AG10803 (cell line): ENCODE results near the gene NT5C2.
"Not testable (repeated sequence)": the region's sequence is repeated elsewhere in the genome, so short reads cannot be mapped to it uniquely, and the experiment has no call there.

Source experiments
- DNase-seq: peaks from one replicate; pipeline ENCODE4 v3.0.0; 2010; ENCODE audit warnings: low read depth
- H3K4me3 ChIP-seq: 2 replicates; pipeline ENCODE4 v1.5.1; 2011; ENCODE audit warnings: mild to moderate bottlenecking, low read length, control low read depth
- TF ChIP-seq, protein P1 (sequence below): conservative IDR thresholded peaks from 2 replicates; pipeline ENCODE4 v1.5.1; 2011; ENCODE audit warnings: mild to moderate bottlenecking, low read length, control low read depth, inconsistent platforms

The NT5C2 gene

DNA sequence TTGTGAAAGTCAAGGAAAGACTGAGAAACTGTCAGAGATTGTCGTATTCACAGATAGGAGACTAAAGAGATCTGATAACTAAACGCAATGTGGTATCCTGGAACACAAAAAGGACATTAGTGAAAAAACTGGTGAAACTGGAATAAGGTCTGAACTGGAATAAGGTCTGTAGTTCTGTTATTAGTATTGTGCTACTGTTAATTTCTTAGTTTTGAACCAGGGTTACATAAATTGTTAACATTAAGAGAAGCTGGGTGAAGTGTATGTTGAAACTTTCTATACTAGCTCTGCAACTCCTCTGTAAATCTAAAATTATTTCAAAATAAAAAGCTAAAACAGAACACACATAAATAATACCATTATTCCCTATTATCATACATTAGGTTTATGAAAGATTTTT is 3.4 kb upstream of the NT5C2 start:
- DNase-seq: no peak
- TF ChIP-seq, protein P1, sequence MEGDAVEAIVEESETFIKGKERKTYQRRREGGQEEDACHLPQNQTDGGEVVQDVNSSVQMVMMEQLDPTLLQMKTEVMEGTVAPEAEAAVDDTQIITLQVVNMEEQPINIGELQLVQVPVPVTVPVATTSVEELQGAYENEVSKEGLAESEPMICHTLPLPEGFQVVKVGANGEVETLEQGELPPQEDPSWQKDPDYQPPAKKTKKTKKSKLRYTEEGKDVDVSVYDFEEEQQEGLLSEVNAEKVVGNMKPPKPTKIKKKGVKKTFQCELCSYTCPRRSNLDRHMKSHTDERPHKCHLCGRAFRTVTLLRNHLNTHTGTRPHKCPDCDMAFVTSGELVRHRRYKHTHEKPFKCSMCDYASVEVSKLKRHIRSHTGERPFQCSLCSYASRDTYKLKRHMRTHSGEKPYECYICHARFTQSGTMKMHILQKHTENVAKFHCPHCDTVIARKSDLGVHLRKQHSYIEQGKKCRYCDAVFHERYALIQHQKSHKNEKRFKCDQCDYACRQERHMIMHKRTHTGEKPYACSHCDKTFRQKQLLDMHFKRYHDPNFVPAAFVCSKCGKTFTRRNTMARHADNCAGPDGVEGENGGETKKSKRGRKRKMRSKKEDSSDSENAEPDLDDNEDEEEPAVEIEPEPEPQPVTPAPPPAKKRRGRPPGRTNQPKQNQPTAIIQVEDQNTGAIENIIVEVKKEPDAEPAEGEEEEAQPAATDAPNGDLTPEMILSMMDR: no peak

DNA sequence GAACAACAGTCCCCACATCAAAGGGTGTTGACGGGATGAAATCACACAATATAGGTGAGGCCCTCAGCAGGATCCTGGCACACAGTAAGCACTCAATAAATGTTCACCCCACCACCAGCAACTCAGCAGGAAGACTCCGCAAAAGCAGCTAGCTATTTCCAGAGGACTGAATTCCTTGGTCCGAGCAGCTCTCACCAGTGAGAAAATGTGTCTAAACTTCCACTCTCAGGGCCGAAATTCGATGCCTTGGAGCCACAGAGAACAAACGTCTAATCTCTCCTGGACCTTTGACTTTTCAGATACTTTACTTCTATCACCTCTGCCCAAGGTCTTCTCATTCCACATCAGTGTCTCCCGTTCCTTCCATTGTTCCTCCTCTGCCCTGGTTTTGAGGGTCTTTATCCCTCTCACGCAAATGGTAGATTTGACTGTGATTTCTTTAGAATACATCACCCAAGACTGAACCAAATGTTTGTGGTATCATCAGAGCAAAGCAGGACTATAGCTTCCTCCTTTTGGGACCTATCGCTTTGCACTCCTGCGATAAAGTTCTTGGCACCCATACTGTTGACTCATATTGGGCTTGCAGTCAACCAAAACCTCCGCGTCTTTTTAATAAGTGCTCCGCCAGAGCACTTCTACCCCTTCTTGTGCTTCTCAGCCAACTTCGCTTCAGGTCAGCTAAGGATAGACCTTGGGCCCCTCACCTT is 903 bp upstream of the NT5C2 start:
- TF ChIP-seq, protein P1: no peak
- H3K4me3 ChIP-seq: no peak overlapping the region
- DNase-seq: peak; percentile 29

More for the DNA sequence above, 3.4 kb upstream of the NT5C2 start:
- H3K4me3 ChIP-seq: no peak overlapping the region

DNA sequence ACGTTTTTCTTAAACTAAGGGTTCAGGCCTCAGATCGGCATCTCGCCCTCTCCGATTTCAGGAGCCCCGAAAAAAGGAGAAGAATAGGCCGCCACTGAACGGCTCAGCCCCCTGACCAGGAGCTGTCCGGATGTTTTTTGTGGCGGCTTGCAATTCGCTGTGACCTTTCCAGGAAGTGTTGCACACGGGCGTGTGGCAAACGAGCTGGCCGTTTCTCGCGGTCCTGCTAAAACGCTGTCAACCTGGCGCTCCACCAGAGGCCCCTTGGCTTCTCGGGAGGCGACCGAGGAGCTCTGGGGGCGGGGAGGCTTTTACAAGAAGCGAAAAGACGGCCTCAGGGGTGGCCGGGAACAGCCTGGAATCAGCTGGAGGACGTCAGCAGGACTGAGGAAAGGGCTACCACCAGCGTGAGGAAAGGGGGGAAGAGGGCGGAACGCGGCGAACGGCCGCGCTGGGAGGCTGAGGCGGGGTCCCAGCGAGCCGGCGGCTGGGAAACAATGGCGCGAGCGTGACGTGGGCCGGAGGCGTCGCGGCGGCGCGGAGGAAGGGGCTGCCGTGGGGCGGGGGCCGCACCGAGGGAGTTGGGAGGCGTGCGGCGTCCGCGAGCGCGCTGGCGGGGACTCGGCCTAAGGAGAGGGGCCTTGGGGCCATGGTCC is 493 bp downstream of the NT5C2 start:
- H3K4me3 ChIP-seq: peak overlapping the region; percentile 84
- DNase-seq: peak; percentile 82
- TF ChIP-seq, protein P1: no peak

DNA sequence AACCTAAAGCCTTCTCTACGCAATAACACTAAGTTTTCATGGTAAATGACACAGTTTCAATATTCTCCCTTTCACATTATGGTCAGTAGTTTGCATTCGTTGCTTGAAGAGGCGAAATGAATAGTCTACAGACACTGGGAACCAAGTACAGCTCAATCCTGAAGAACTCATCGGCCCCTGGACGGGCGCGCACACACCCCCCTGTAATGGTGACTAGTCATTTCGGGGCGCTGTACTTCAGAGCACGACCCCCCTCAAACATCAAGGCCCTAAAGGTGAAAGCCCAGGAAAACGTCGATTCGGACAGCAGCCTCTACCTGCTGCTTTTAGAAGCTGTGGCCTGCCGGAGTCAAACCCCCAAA is 1.0 kb downstream of the NT5C2 start:
- no peak for DNase-seq
- peak overlapping the region; percentile 84 for H3K4me3 ChIP-seq
- TF ChIP-seq, protein P1: no peak

DNA sequence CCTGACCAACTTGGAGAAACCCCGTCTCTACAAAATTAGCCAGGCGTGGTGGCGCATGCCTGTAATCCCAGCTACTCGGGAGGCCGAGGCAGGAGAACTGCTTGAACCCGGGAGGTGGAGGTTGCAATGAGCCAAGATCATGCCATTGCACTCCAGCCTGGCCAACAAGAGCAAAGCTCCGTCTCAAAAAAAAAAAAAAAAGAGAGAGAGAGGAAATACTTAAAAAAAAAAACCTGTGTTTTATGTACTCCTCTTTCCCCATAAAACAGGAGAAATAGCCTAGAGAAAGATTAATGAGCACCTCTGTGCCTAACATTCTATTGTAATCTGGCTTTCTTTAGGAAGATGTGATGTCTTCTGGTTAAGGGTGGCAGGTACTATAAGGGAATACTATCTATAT is 1.9 kb downstream of the NT5C2 start:
- DNase-seq: not testable (repeated sequence)
- peak overlapping the region; percentile 84 for H3K4me3 ChIP-seq

DNA sequence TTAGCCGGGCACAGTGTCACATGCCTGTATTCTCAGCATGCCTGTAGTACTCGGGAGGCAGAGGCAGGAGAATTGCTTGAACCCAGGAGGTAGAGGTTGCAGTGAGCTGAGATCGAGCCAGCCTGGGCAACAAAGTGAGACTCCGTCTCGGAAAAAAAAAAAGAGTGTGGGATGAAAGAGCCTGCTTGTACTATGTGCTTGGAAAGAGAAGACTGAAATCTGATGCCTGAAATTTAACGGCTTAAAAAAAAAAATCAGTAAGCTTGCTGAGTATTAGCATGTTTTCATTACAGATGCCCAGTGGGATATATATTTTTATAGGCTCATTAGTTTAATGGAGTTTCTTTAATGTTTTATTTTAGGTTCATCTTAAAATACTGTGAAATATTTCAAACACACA is 4.2 kb downstream of the NT5C2 start:
- TF ChIP-seq, protein P1: no peak
- peak overlapping the region; percentile 21 for H3K4me3 ChIP-seq
- DNase-seq: peak; percentile 36

DNA sequence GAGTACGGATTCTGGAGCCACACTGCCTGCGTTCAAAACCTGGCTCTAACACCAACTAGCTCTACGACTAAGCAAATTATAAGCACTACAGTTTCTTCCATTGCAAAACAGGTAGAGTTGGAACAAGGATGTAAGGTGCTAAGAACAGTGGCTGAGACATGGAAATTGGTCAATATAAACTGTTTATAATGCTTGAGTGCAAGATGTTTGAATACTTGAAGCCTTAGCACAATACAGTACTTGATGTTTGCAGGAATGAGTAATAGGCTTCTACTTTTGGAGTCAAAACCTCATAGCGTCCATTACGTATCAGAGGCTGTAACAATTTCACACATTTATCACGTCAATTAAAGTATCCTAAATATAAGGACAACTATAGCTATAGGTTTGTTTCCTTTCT is 6.9 kb downstream of the NT5C2 start:
- TF ChIP-seq, protein P1: no peak
- no peak for DNase-seq
- no peak overlapping the region for H3K4me3 ChIP-seq
